ENCODE results near the gene MPP4. TPM values are rescaled to one million over a fixed set of nuclear protein-coding genes. Genes with fewer than 3 reads are reported as not detected.

MPP4 gene
- total and polyA plus RNA-seq, 9 of the 15 experiments (the other 6 are each of a cell fraction or from before 2014, with no cell fraction given): 0.03 to 0.08 TPM; not detected in 7

- Histone ChIP-seq H3K27ac (ENCODE audit: extremely low read depth, low read depth, low read length) (no peak overlapping the region), H3K4me1 (replicated peaks in 1 of 2; ENCODE audit: control insufficient read depth in 2 of 2, insufficient read depth in 2 of 2, low read length in 2 of 2) (no peaks in the 10 kb centered on the region; a peak in 2 of 5 replicates), H3K9me3 (replicated peaks; ENCODE audit: control insufficient read depth, insufficient read depth, low read depth, low read length) (no peaks in the 10 kb centered on the region), H4K20me1 (replicated peaks; ENCODE audit: control insufficient read depth, insufficient read depth, low read length) (no peaks in the 10 kb centered on the region), H3K4me2 (ENCODE audit: insufficient read depth, low read length) (no peak overlapping the region), H3K36me3 (ENCODE audit: control insufficient read depth, insufficient read depth, low read length) (no peaks in the 10 kb centered on the region), H3K9me1 (ENCODE audit: control insufficient read depth, insufficient read depth, low read length) (no peaks in the 10 kb centered on the region), H3K4me3 (no peak overlapping the region), H3K27me3 (ENCODE audit: control insufficient read depth in 2 of 2, insufficient read depth in 2 of 2, low read length in 2 of 2) (peaks cover 0 to 10% of the 10 kb centered on the region in 2 experiments; a peak in 3 of 5 replicates), H3K79me2 (ENCODE audit: control insufficient read depth, insufficient read depth, low read length) (no peaks in the 10 kb centered on the region), H2AFZ (ENCODE audit: low read depth, low read length) (no peak overlapping the region), H3K9ac (ENCODE audit: insufficient read depth in 1 of 2, low read depth in 2 of 2, low read length in 2 of 2) (no peak overlapping the region)
- no TSS peak for BruUV-seq (replicated peaks)
- POLR2A ChIA-PET: interaction anchor here (1.4 to 1.6 kb wide), 2 partner anchors 10 to 14 kb away, joined by 3 to 8 read pairs; partner anchors contain the start of gene TMEM237
- DNase-seq (ENCODE audit: extremely low read depth in 1 of 4, low spot score in 3 of 4) (no peak), ATAC-seq (no peak; the same call in 2 of the 3 replicates), FAIRE-seq (no peak)
- CTCF ChIA-PET (ENCODE audit: low intra/inter-chr PET ratio): no interaction called here
- intact Hi-C loops (cut with micrococcal nuclease): no loop called here
- 12% methylated on average over 4 of the region's 5 CpGs for WGBS (ENCODE audit: insufficient coverage, low coverage, missing lambda C conversion rate)
- in situ Hi-C loops (cut with MboI): no loop called here
- TF ChIP-seq MXI1 (IDR thresholded peaks at IDR 0.05; ENCODE audit: low read depth, low read length) (no peak), ETS2 (tag; IDR thresholded peaks at IDR 0.05; ENCODE audit: borderline replicate concordance, poor library complexity, severe bottlenecking) (no peak), SRF (CRISPR knock-in tag; IDR thresholded peaks at IDR 0.05) (no peak), TRIM24 (IDR thresholded peaks at IDR 0.05) (no peak), POLR2H (tag; IDR thresholded peaks at IDR 0.05; ENCODE audit: low read depth) (no peak), MNT (conservative IDR thresholded peaks at IDR 0.05) (no peak), ZNF449 (CRISPR knock-in tag; IDR thresholded peaks at IDR 0.05) (no peak), ZNF445 (CRISPR knock-in tag; IDR thresholded peaks at IDR 0.05; ENCODE audit: low read depth) (no peak), STAT6 (CRISPR knock-in tag; IDR thresholded peaks at IDR 0.05) (no peak), EP300 (IDR thresholded peaks at IDR 0.05; ENCODE audit: low read length) (no peak), POU5F1 (IDR thresholded peaks at IDR 0.05; ENCODE audit: borderline replicate concordance, low read depth, low read length, partially characterized antibody) (no peak), RBM39 (optimal IDR thresholded peaks at IDR 0.05; ENCODE audit: low read depth, low read length) (no peak), MEF2A (IDR thresholded peaks at IDR 0.05; ENCODE audit: control insufficient read depth, low read depth, low read length) (no peak), CLOCK (CRISPR knock-in tag; IDR thresholded peaks at IDR 0.05; ENCODE audit: borderline replicate concordance) (no peak)
Observed at GRCh38 chr2:201656740-201657139, 41.7 kb downstream of the MPP4 start.

Data from K562 (cell line).